HL-60 (cell line): ENCODE results near the gene PILRB.
"Not testable (repeated sequence)": the region's sequence is repeated elsewhere in the genome, so short reads cannot be mapped to it uniquely, and the experiment has no call there.

Experiments used
- POLR2AphosphoS5 ChIP-seq: IDR thresholded peaks from 2 replicates; pipeline ENCODE4 v1.6.1; 2012; ENCODE audit warnings: low read depth
- REST ChIP-seq: IDR thresholded peaks from 2 replicates; pipeline ENCODE4 v1.6.1; 2012; ENCODE audit warnings: low read depth; ENCODE audit not compliant: insufficient replicate concordance
- TF ChIP-seq, protein P1 (sequence below): IDR thresholded peaks from one replicate; pipeline ENCODE4 v1.5.1; 2011; ENCODE audit warnings: low read length, control low read depth, inconsistent platforms; ENCODE audit not compliant: insufficient read depth

DNA sequence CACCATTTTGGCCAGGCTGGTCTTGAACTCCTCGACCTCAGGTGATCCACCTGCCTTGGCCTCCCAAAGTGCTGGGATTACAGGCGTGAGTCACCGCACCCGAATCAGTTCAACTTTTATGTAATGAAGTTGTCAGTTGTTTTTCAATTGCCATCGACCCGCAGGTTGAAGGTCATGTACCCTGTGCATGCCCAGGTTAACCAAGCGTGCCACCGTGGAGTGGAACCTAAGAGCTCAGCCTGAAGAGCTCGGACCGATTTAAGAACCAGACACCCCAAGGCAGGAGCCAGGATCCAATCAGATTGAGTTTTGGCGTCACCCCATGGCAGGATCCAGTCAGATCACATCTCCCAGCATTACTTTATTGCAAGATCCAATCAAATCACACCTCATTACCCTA lies 31.0 kb upstream of the PILRB start:
- TF ChIP-seq, protein P1, sequence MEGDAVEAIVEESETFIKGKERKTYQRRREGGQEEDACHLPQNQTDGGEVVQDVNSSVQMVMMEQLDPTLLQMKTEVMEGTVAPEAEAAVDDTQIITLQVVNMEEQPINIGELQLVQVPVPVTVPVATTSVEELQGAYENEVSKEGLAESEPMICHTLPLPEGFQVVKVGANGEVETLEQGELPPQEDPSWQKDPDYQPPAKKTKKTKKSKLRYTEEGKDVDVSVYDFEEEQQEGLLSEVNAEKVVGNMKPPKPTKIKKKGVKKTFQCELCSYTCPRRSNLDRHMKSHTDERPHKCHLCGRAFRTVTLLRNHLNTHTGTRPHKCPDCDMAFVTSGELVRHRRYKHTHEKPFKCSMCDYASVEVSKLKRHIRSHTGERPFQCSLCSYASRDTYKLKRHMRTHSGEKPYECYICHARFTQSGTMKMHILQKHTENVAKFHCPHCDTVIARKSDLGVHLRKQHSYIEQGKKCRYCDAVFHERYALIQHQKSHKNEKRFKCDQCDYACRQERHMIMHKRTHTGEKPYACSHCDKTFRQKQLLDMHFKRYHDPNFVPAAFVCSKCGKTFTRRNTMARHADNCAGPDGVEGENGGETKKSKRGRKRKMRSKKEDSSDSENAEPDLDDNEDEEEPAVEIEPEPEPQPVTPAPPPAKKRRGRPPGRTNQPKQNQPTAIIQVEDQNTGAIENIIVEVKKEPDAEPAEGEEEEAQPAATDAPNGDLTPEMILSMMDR: not testable (repeated sequence)
- not testable (repeated sequence) for TF ChIP-seq REST, POLR2AphosphoS5
